Keratinocyte (primary cell): Measurements from ENCODE around the gene BBS1. TPM values are rescaled to one million over a fixed set of nuclear protein-coding genes. Genes with fewer than 3 reads are reported as not detected.

ENCODE experiments used
- DNase-seq: peaks from one replicate; pipeline ENCODE4 v3.0.0-alpha.2; 2011; ENCODE audit warnings: low read depth, missing footprints, low spot score
- FAIRE-seq: peaks from 2 replicates; lab custom pipeline; 2011; peaks lifted over from hg19 to GRCh38; lab: Jason Lieb, UNC
- H2AFZ ChIP-seq: 2 replicates; pipeline ENCODE4 v1.6.0; 2012; ENCODE audit warnings: low read length, control low read depth, inconsistent platforms; ENCODE audit not compliant: control insufficient read depth
- H3K27ac ChIP-seq: 2 replicates; pipeline ENCODE4 v1.5.1; 2011; ENCODE audit warnings: low read length; ENCODE audit not compliant: control insufficient read depth, insufficient read depth
- H3K27me3 ChIP-seq: 3 replicates; pipeline ENCODE4 v1.6.0; 2011; ENCODE audit warnings: low read length; ENCODE audit not compliant: control insufficient read depth, insufficient read depth; ENCODE audit errors: extremely low read depth
- H3K36me3 ChIP-seq, 2 experiments: 2 replicates in 1 of 2; 3 replicates in 1 of 2; pipeline ENCODE4 v1.5.1; 2011; ENCODE audit warnings: low read length in 2 of 2, mild to moderate bottlenecking in 1 of 2; ENCODE audit not compliant: control insufficient read depth in 2 of 2, insufficient read depth in 2 of 2; ENCODE audit errors: extremely low read depth in 1 of 2
- H3K4me1 ChIP-seq: 3 replicates; pipeline ENCODE4 v1.5.1; 2011; ENCODE audit warnings: low read length; ENCODE audit not compliant: control insufficient read depth, insufficient read depth; ENCODE audit errors: extremely low read depth
- H3K4me2 ChIP-seq: 3 replicates; pipeline ENCODE4 v1.6.0; 2011; ENCODE audit warnings: low read depth, low read length; ENCODE audit not compliant: control insufficient read depth, insufficient read depth; ENCODE audit errors: extremely low read depth
- H3K4me3 ChIP-seq, 3 experiments: fragments of 200-600 bp in 1 of 3; sonication (generic) in 1 of 3; 2 replicates in 2 of 3; 3 replicates in 1 of 3; pipeline ENCODE4 v1.5.1; 2011 to 2016; ENCODE audit warnings: low read length in 3 of 3, mild to moderate bottlenecking in 3 of 3, control low read depth in 2 of 3, inconsistent platforms in 1 of 3, low read depth in 1 of 3, mixed read lengths in 1 of 3, mixed run types in 1 of 3, moderate library complexity in 1 of 3; ENCODE audit not compliant: control insufficient read depth in 2 of 3, insufficient read depth in 2 of 3; ENCODE audit errors: extremely low read depth in 1 of 3
- H3K79me2 ChIP-seq: 2 replicates; pipeline ENCODE4 v1.6.0; 2012; ENCODE audit warnings: low read length; ENCODE audit not compliant: control insufficient read depth, insufficient read depth
- H3K9ac ChIP-seq: 3 replicates; pipeline ENCODE4 v1.6.0; 2011; ENCODE audit warnings: low read length; ENCODE audit not compliant: control insufficient read depth, insufficient read depth; ENCODE audit errors: extremely low read depth
- H3K9me1 ChIP-seq: 3 replicates; pipeline ENCODE4 v1.6.0; 2011; ENCODE audit warnings: low read length; ENCODE audit not compliant: control insufficient read depth, insufficient read depth; ENCODE audit errors: extremely low read depth
- H3K9me3 ChIP-seq: 2 replicates; pipeline ENCODE4 v1.5.1; 2012; ENCODE audit warnings: low read depth, low read length; ENCODE audit not compliant: control insufficient read depth
- H4K20me1 ChIP-seq: 3 replicates; pipeline ENCODE4 v1.6.0; 2011; ENCODE audit warnings: low read length; ENCODE audit not compliant: control insufficient read depth, insufficient read depth; ENCODE audit errors: extremely low read depth
- CTCF ChIP-seq, 3 experiments: IDR thresholded peaks in 1 of 3; conservative IDR thresholded peaks in 1 of 3; optimal IDR thresholded peaks in 1 of 3; 2 replicates in 2 of 3; 3 replicates in 1 of 3; pipeline versions ENCODE3 to v1.5.1; 2011; ENCODE audit warnings: low read length in 3 of 3, mild to moderate bottlenecking in 3 of 3, moderate library complexity in 2 of 3, control low read depth in 1 of 3, inconsistent platforms in 1 of 3; ENCODE audit not compliant: insufficient read depth in 2 of 3; ENCODE audit errors: extremely low read depth in 1 of 3
- EZH2 ChIP-seq: IDR thresholded peaks from one replicate; pipeline ENCODE4 v1.6.1; 2012; ENCODE audit warnings: inconsistent platforms, mild to moderate bottlenecking, low read length, moderate library complexity
- dilution Hi-C: fragments of 300-500 bp; cut with MboI; formaldehyde crosslinking; loops from one replicate; pipeline ENCODE4 v1.7.0; 2020; ENCODE audit warnings: low sequenced_read_pairs; ENCODE audit not compliant: extremely low pct_ligation_motif_present
- polyA plus RNA-seq, 5 experiments: library from polyadenylated mRNA; depleted of rRNA in 3 of 5; stranded (reverse) in 3 of 5; stranded (forward) in 1 of 5; unstranded in 1 of 5; fragments of >200 nt; gene quantifications; 1 replicate in 1 of 5; 2 replicates in 3 of 5; 3 replicates in 1 of 5; pipeline versions ENCODE4 v1.2.1 to v1.2.3, GENCODE V29; 2011 to 2012; ENCODE audit warnings: missing spikeins in 2 of 5, low read depth in 1 of 5, low replicate concordance in 1 of 5

BBS1 gene
- polyA plus RNA-seq, 1 donor (not counting 4 experiments of a cell fraction or from before 2014, with no cell fraction given), result 11.7 TPM

GRCh38 chr11:66467034-66467659 lies 43.3 kb upstream of the BBS1 start:
- Histone ChIP-seq H3K9me1 (no peaks in the 10 kb centered on the region), H3K4me3 (peak overlapping the region; percentile 52 to 83 (median 73)), H3K4me2 (peak overlapping the region; percentile 90), H3K79me2 (no peaks in the 10 kb centered on the region), H4K20me1 (no peaks in the 10 kb centered on the region), H3K36me3 (peaks cover 0 to 9% of the 10 kb centered on the region in 2 experiments), H3K9me3 (no peaks in the 10 kb centered on the region), H3K4me1 (peaks cover 7% of the 10 kb centered on the region), H3K27ac (no peak overlapping the region), H2AFZ (peak overlapping the region; percentile 30), H3K27me3 (no peaks in the 10 kb centered on the region), H3K9ac (peak overlapping the region; percentile 73)
- no peak for FAIRE-seq
- no peak for DNase-seq
- no peak for TF ChIP-seq EZH2
- peak in 2 of 3 experiments; percentile 14 to 38 for TF ChIP-seq CTCF (optimal IDR thresholded peaks at IDR 0.05 in 1 of 3, IDR thresholded peaks at IDR 0.05 in 1 of 3, conservative IDR thresholded peaks at IDR 0.05 in 1 of 3; ENCODE audit: extremely low read depth in 1 of 3, insufficient read depth in 2 of 3, low read length in 3 of 3)
- dilution Hi-C loops, result no loop called here

GRCh38 chr11:66467756-66468155 lies 42.7 kb upstream of the BBS1 start:
- Histone ChIP-seq H3K79me2 (no peaks in the 10 kb centered on the region), H3K4me2 (peak overlapping the region; percentile 90), H3K36me3 (peaks cover 2 to 13% of the 10 kb centered on the region in 2 experiments), H3K9me1 (no peaks in the 10 kb centered on the region), H3K9ac (peak overlapping the region; percentile 73), H3K27me3 (no peaks in the 10 kb centered on the region), H3K4me1 (peaks cover 7% of the 10 kb centered on the region), H4K20me1 (no peaks in the 10 kb centered on the region), H3K4me3 (peak overlapping the region; percentile 52 to 83 (median 73)), H3K9me3 (no peaks in the 10 kb centered on the region), H2AFZ (no peak overlapping the region), H3K27ac (no peak overlapping the region)
- DNase-seq, result no peak
- TF ChIP-seq CTCF (optimal IDR thresholded peaks at IDR 0.05 in 1 of 3, IDR thresholded peaks at IDR 0.05 in 1 of 3, conservative IDR thresholded peaks at IDR 0.05 in 1 of 3; ENCODE audit: extremely low read depth in 1 of 3, insufficient read depth in 2 of 3, low read length in 3 of 3) (no peak), EZH2 (no peak)
- FAIRE-seq, result no peak
- dilution Hi-C loops, result no loop called here
